Measurements from ENCODE around the gene GPSM3.

GPSM3 gene

DNA sequence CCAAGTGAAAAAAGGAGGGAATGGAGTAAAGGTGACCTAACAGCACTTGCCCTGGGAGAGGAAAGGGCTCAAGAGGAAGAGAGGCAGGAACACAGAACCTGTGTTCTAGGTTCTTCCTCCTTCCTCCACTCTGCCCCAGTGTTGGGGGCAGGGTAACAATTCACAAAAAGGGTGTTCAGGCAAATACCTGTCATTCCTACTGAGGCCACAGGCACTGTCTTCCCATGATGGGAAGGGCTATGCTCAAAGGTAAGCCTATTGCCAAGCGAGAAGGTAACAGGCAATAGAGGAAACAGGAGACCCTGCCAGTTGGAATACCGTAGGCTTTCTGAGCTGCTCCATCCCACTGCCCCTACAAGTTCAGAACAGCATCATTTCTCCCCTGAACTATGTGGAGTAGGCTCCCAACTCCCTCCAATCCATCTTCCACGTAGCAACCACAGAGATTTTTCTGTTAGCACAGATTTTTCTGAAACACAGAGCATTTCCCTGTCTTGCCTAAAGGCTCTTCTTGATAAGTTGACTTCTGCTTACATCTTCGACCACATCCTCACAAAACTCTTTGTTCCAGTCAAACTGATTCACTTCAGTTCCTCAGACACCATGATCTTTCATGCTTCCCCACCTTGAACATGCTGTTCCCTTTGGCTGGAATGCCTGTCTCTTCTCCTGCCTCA, 19.3 kb downstream of the GPSM3 start:
- no peak for DNase-seq (ENCODE audit: low spot score)

DNA sequence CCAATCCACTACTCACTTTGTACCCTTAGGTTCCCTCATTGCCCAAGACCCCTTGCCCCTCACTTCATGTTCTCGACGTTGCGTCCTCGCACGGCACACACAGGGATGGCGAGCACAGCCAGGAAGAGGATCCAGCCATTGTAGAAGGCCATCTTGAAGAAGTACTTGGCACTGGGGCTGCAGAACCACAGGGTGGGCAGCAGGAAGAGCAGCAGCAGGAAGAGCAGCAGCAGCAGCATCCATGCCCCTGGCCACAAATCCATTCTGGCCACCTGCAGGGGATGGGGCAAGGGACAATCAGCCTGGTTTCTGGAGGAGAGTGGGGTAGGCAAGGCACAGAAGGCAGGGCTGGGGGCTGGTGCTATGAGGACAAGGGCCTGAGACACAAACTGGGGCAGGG, 21.2 kb downstream of the GPSM3 start:
- no peak for DNase-seq (ENCODE audit: low spot score)

DNA sequence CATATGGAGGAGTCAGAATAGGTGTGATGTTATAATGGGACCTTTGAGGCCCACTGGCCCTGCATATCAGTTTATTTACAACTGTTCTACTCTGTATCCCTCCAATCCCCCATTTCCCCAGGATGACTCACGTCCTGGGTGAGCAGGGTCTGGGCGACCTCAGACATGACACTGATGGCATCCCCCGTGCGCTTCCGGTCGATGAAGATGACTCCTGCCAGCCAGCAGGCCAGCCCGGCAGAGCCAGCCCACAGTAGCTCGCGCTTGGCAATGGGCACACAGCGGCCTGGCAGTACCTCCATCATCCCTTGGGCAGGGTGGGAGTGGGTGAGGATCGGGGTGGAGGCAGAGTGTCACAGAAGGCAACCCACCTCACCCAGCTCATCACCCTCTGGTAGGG, 22.1 kb downstream of the GPSM3 start:
- no peak for DNase-seq (ENCODE audit: low spot score)

DNA sequence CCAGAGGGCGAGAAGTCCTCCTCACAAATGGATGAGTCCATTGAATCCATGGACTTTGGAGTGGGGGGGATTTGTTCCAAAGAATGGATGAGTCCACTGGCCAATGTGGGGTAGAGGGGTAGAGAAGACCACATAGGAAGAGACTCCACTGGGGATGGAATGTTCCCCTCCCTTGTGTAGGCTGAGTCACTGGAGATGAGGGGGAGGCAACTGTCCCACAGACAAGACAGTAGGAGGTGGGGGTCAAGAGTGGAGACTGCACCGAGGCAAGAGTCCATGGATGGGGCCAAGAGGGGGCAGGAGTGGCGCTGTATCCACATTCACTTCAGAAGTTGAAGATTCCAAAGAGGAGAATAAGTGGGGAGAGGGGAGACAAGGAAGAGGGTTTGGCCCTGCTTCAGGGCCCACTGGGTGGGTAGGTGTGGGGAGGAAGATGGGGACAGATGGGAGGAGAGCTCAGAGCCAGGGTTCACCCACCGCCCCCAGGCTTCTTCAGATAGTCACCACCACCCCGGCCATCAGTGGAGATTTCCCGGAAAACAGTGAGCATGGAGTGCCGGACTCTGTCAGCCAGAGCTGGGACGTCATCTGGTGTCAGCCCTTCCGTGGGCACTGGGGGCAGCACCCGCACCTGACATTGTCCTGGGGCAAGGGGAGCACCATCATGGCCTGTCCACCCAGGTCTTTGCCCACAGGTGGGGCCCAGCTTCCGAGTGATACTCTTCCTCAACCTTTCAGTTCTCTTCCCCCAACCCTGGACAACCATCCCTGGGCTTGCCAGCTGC, 23.4 kb downstream of the GPSM3 start:
- peak; percentile 62 for DNase-seq (ENCODE audit: low spot score)

DNA sequence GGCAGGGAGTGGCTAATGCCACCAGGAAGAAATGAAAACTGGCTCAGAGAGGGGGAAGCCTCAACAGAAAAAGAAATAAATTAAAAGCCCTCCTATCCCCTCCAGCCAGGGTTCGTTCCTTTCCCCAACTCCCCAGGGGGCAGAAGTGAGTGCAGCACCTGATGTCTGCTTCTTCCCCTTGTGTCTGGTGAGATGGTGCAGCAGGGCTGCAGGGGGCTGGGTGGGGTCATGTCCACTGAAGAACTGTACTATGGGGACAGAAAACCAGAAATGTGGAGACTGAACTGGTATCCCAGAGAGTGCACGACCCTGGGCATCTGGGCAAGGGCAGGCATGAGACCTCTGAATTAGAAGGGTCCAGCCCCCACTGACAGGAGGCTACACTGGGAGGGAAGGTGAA, 24.1 kb downstream of the GPSM3 start:
- DNase-seq (ENCODE audit: low spot score): peak; percentile 55

DNA sequence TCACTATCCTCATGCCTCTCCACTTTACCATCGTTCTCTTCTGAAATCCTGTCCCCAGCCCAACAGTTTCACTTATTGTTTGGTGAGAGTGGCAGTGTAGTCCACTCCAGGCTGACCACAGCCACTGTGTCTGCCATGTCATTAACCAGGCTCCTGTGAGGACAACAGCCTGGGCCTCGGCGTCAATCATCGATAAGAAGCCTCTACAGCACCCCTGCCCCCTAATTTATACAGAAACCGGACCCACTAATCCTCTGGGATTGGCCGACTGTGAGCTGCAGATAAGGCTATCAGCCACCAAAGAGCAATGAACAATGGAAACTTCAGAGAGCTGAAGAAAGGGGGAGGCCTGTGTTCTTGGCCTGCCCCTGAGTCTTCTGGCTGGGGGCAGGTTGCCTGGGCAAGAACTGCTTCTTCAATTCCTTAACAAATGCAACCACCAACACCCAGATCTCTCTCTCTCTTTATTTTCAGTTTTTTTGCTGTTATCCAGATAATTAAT, 24.6 kb downstream of the GPSM3 start:
- peak; percentile 31 for DNase-seq (ENCODE audit: low spot score)

DNA sequence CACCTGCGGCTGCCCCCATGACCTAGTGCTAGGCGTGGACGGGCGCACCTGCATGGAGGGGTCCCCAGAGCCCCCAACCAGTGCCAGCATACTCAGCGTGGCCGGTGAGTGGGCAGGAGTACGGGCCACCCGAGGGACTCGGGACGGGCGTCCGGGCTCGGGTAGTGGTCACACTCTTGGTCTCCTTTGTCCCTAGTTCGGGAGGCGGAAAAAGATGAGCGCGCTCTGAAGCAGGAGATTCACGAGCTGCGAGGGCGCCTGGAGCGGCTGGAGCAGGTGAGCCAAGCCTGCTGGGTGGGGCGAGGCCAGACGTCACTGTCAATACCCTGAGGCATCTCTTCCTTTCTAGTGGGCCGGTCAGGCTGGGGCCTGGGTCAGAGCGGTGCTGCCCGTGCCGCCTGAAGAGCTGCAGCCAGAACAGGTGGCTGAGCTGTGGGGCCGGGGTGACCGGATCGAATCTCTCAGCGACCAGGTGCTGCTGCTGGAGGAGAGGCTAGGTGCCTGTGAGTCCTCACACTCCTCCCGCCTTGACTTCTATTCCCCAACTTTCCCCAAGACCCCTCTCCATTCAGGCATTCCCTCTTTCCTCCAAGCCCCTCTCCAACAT, 25.2 kb downstream of the GPSM3 start:
- DNase-seq (ENCODE audit: low spot score): no peak

DNA sequence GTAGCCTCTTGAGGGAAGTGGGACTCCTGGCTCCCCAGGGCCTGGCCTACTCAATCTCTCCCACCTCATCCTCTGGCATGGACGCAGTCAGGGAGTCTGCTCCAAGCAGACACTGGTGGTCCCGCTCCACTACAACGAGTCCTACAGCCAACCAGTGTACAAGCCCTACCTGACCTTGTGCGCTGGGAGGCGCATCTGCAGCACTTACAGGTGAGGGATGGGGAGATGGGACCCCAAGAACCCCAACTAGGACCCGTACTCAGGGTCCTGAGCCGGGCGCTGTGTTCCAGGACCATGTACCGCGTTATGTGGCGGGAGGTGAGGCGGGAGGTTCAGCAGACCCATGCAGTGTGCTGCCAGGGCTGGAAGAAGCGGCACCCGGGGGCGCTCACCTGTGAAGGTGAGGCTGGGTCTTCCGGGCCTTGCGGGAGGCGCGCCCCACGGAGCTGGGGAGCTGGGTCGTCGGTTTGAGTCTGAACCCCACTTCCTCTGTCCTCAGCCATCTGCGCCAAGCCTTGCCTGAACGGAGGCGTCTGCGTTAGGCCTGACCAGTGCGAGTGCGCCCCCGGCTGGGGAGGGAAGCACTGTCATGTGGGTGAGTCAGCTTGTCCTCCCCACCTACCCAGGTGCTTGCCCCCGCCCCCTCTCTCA, 25.9 kb downstream of the GPSM3 start:
- DNase-seq (ENCODE audit: low spot score): peak; percentile 58

DNA sequence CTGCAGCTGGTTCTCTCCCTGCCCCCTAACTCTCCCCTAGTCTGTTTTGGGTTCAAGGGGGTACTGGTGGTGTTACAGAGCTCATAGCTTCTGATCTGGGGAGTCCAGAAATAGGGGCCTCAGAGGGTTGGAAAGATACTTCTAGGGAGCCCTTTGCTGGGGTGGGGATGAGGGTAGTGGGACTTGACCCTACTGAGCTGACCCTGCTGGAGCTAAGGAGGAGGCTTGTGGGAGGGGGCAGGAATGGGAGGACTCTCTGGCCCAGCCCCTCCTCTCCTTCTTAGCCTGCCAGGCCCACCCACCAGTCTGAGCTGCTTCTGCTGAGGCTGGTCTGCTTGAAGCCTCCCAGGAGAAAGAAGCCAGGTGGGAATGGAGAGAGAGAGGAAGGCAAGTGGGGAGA, 28.1 kb downstream of the GPSM3 start, which contains the start of gene EGFL8:
Gene EGFL8, plus strand, starts transcription at position 301 of the 400 bp plus-strand sequence. CDS start 1,571 bp downstream, outside the sequence.
- no peak for DNase-seq (ENCODE audit: low spot score)

DNA sequence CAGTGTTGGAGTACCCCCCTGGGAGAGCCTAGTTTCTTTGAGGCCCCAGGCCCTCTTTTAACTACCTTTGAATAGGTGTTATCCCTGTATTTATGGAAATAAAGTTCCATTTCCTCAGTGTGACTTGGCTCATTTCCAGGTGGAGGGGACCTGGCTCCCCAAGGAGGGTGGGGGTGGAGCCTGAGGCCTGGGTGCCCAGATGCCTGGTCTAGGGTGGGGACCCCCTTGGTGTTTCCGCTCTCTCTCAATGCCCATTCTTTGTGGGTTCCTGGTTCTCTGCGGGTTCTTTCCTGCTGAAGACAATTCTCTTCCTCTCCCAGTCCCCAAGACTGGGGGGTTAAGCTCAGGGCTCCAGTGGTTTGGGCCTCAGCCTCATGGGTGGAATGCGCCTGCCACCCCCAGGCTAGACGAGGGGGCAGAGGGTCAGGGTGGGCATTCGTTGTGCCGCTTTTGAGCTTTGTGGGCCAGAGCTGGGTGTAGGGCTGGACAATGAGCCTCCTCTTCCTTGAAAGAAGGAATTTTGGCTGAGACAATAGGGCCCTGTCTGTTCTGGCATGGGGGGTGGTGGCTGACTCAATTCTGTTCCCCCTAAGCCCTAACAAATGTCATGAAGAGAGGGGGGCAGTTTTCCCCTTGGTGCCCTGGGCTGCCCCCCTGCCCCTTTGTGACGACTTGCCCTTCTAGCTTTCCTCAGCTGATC, 28.7 kb downstream of the GPSM3 start:
- no peak for DNase-seq (ENCODE audit: low spot score)

DNA sequence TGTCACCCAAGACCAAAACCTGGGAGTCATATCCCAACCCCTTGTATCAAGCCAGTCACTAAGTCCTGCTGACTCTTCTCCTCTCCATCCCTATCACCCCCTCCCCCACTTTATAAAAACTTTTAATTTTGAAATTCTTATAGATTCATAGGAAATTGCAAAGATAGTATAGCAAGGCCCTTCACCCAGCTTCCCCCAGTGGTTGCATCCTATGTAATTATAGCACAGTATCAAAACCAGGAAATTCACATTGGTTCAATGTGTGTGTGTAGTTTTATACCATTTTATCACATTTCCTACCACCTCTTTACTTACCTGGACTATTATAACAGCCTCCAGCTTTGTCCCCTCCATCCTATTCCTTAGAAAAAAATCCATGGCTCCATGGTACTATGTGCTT, 34.4 kb downstream of the GPSM3 start:
- DNase-seq (ENCODE audit: low spot score): no peak

DNA sequence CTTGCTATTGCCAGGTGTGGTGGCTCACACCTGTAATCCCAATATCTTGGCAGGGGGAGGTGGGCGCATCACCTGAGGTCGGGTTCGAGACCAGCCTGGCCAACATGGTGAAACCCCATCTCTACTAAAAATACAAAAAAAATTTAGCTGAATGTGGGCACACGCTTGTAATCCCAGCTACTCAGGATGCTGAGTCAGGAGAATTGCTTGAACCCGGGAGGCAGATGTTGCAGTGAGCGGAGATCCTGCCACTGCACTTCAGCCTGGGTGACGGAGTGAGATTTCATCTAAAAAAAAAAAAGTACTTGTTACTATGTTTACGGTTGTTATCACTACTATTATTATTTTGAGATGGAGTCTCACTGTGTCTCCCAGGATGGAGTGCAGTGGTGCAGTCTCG, 35.6 kb downstream of the GPSM3 start:
- DNase-seq (ENCODE audit: low spot score): no peak

DNA sequence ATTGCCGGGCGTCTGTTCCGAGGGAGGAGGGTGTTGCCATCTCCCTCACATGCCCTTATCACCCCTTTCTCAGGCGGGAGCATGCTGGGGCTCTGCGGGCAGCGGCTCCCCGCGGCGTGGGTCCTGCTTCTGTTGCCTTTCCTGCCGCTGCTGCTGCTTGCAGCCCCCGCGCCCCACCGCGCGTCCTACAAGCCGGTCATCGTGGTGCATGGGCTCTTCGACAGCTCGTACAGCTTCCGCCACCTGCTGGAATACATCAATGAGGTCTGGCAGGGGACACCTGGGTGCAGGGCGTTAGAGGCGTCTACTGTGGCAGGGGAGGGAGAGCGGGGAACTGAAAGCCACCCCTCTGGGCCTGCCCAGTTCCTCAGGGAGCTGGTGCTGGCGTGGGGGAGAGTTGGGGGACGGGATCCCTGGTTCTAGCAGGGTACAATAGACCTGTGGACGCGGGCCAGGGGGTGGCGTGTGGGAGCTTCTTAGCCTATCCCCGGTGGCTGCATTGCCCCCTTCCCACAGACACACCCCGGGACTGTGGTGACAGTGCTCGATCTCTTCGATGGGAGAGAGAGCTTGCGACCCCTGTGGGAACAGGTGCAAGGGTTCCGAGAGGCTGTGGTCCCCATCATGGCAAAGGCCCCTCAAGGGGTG, 37.8 kb downstream of the GPSM3 start:
- peak; percentile 73 for DNase-seq (ENCODE audit: low spot score)

DNA sequence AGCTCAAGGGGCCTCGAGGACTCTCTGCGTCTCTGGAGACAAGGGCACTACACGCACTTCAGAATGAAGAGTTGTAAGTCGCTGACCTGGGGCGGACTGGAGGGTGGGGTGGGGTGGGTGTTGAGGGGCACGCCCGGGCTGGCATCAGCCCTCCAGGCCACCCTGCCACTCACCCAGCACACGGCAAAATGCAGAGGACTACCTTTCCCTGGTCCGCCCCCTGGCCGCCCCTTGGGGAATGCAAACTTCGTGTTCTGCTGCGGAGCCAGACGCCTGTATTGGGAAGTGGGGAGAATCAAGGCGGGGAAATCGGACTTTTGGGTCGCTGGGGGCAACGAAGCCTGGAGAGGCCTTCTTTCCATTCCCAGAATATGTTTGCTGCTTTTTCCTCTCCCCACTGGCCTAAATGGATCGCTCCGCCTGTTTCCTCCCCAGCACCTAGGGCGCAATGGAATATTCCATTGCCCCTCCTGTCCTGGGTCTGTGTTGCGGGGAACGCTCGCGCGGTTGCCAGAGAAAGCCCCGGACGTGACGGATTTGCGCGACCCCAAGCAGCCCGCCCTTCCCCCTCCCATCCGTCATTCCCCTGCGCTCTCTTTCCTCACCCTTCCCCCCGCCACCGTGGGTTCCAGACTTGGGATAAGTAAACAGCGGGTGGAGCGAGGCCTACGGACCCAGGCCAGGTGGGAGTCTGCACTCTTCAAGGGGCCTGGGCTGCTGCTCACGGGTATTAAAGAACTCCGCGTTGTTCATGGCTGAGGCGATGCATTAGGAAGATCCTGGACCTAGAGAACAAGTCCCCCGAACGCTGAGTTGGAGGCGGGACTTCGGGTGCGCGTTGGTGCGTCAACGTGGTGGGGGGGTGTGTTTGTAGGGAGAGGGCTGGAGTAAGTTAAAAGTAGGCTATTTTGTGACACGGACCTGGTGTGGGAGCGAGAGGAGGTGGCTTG, 38.6 kb downstream of the GPSM3 start, which contains the start of gene PPT2:
Gene PPT2, plus strand, starts transcription at position 578 of the 950 bp plus-strand sequence. CDS start 454 bp downstream, outside the sequence.
- DNase-seq (ENCODE audit: low spot score): peak; percentile 95

DNA sequence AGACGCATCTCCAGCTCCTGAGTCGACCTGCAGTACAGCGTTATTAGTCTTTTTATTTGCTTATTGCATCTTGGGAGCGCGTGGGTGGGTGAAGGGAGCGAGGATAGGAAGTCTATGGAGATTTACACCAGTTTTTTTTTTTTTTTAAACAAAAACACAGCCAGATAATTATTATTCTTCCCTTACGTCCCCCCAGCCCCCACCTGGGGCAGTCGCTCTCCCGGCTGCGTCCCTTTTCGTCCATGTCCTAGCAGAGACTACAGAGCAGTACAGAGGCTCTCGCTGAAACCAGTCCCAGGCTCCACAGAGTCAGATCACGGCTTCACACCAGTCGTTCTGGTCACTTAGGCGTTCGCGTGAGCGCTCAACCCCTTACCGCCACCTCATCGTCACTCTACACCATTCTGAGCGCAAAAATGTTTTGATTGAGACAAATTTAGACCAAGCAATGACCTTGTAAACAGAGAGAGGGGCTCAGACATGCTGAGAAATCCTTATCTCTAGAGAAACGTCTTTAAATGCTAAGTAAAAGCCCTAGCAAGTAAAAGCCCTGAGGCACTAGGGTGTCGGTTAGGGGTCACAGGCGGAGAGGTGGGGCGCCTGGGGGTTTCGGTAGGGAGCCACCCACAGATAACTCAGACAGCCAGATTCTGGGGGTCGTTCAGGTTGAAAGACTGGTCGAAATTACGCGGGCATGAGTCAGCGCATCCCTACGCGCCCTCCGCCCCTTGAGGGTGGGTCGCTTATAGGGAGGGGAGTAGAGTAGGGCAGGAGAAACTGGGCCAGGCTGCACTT, 39.5 kb downstream of the GPSM3 start:
- no peak for DNase-seq (ENCODE audit: low spot score)

DNA sequence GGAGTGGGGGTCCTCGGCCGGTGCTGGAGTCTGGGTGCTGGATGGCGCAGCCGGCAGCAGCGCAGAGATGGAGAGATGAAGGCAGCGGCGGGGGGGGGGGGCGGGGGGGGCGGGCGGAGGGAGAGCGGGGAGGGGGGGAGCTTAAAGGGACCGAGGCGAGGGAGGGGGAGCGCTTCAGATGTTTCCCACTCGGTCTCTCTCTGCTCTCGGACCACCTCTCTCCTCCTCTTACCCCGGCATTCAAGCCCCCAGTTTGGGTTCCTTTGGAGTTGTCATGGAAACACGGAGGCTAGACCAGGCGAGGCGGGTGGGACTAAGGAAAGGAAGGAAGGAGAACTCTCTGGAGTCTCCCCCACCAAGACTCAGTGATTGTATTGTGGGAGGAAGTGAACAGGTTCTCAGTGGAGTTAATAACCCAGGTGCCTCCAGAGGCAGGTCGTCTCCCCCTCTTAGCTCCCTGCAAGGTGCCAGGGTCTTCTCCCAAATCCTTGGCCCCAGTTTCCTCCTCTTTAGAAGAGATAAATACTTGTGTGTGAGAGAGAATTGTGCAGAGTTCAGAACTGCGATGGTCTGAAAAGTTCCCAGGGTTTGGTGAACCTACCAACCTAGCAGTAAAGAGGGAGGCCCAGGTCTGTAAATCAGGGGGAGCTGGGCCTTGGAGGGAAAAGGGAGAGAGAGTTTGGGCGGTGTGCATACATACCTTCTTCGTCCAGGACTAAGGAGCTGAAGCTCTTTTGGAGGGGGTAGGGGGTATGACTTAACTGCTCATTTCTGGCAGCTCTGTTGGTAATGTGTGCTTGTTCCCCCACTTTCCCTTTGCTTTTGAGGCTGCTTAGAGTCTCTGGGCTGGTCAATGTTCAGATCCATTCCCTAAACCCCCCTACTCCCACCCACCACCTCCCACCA, 40.3 kb downstream of the GPSM3 start, which contains the start of gene PRRT1:
Gene PRRT1, minus strand, starts transcription at position 77 of the 906 bp plus-strand sequence. CDS start 112 bp downstream, outside the sequence.
- no peak for DNase-seq (ENCODE audit: low spot score)

DNA sequence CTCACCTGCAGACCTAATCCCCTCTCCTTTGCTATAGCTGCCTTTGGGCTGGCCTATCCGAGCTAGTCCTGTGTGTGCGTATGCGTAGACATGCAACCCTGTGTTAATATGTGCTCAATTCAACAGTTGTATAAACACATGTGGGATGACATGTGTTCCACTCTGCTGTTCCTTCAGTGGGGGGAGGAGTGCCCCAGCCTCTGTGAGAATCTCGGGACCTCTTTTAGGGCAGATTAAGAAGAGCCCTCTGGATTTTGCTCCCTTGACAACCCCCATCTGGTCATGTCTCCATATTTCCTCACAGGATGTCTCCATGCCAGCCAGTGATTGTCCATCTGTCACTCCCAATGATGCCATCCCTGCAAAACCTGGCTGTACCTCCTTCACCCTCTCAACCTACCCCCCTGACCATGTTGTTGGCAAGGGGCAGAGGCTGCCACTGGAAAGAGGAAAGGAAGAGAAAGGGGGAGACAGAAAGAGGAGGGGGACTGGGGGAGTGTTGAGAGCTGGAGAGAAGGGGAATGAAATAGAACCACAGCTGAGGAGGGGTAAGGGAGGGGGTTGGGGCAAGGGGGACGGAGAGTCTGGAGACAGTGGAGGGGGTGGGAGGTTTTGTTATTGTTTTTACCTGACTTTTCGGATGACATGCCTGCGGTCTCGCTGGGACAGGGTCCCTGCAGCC, 41.1 kb downstream of the GPSM3 start:
- DNase-seq (ENCODE audit: low spot score): no peak

Measured in left forelimb (tissue), 1 donor.